Endothelial cell (in vitro differentiated cells): ENCODE data around the gene ANKEF1. TPM values are rescaled to one million over a fixed set of nuclear protein-coding genes. Genes with fewer than 3 reads are reported as not detected.

Experiments used
- DNase-seq: peaks from one replicate; pipeline ENCODE4 v3.0.0; 2021; ENCODE audit warnings: low spot score
- H3K27ac Mint-ChIP-seq: one replicate; pipeline ENCODE4 v1.8.0; 2021; ENCODE audit warnings: mixed read lengths, inconsistent platforms; ENCODE audit not compliant: unreplicated experiment
- H3K27me3 Mint-ChIP-seq: one replicate; pipeline ENCODE4 v1.8.0; 2021; ENCODE audit warnings: mild to moderate bottlenecking, moderate library complexity, mixed read lengths, inconsistent platforms; ENCODE audit not compliant: unreplicated experiment
- H3K36me3 Mint-ChIP-seq: one replicate; pipeline ENCODE4 v1.8.0; 2021; ENCODE audit warnings: mild to moderate bottlenecking, low read depth, mixed read lengths, inconsistent platforms; ENCODE audit not compliant: unreplicated experiment
- H3K4me1 Mint-ChIP-seq: one replicate; pipeline ENCODE4 v1.8.0; 2021; ENCODE audit warnings: mild to moderate bottlenecking, mixed read lengths, inconsistent platforms; ENCODE audit not compliant: unreplicated experiment
- H3K4me3 Mint-ChIP-seq: one replicate; pipeline ENCODE4 v1.8.0; 2021; ENCODE audit warnings: mild to moderate bottlenecking, mixed read lengths, inconsistent platforms; ENCODE audit not compliant: unreplicated experiment
- H3K9me3 Mint-ChIP-seq: one replicate; pipeline ENCODE4 v1.8.0; 2021; ENCODE audit warnings: mixed read lengths, inconsistent platforms; ENCODE audit not compliant: unreplicated experiment
- CTCF ChIP-seq: fragments of 200-600 bp; sonication (generic); IDR thresholded peaks from one replicate; pipeline ENCODE4 v1.5.0; 2021; ENCODE audit warnings: antibody characterized with exemption; ENCODE audit not compliant: unreplicated experiment
- total RNA-seq: library from RNA; stranded (reverse); fragmentation: NEBNext Ultra II Directional; extraction: Animal tissue kit (Norgen Biotek cat#: 25700); gene quantifications from one replicate; pipeline ENCODE4 v1.2.1, GENCODE V29; 2021; ENCODE audit not compliant: unreplicated experiment

Gene ANKEF1
- total RNA-seq, 1 donor from 2014 or later = 1.2 TPM

GRCh38 chr20:10051185-10051584 is 16.4 kb downstream of the ANKEF1 start:
- Mint-ChIP-seq H3K27me3 (peaks cover 2% of the 10 kb centered on the region), H3K27ac (no peak overlapping the region), H3K4me1 (no peaks in the 10 kb centered on the region), H3K9me3 (no peaks in the 10 kb centered on the region), H3K36me3 (no peaks in the 10 kb centered on the region), H3K4me3 (no peak overlapping the region)
- no peak for TF ChIP-seq CTCF
- no peak for DNase-seq

DNA sequence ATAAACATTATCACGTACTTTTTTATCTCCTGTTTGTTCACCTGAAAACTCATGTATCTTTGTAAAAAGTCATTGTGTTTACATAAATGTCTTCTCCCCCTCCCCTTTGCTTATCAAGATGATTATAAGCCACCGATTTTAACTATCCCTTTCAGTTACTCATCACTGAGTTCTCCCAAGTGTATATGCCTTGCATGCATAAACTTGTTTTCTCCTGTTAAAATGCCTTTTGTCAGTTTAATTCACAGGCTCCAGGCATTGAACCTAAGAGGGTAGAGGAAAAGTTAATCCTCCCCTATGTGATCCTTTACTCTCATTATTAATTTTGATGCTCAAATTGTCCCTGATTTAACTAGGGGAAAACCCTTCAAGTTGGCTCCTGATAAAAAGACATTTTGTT is 24.2 kb downstream of the ANKEF1 start:
- TF ChIP-seq CTCF = no peak
- Mint-ChIP-seq H3K27me3 (no peaks in the 10 kb centered on the region), H3K9me3 (no peaks in the 10 kb centered on the region), H3K4me3 (no peak overlapping the region), H3K36me3 (no peaks in the 10 kb centered on the region), H3K4me1 (peaks cover 2% of the 10 kb centered on the region), H3K27ac (no peak overlapping the region)
- no peak for DNase-seq

GRCh38 chr20:10060226-10060625 is 25.4 kb downstream of the ANKEF1 start:
- no peak overlapping the region for H3K4me3 Mint-ChIP-seq
- H3K27me3 Mint-ChIP-seq = no peaks in the 10 kb centered on the region
- no peak for DNase-seq
- peaks cover 2% of the 10 kb centered on the region for H3K4me1 Mint-ChIP-seq
- no peak overlapping the region for H3K27ac Mint-ChIP-seq
- no peaks in the 10 kb centered on the region for H3K9me3 Mint-ChIP-seq
- H3K36me3 Mint-ChIP-seq = no peaks in the 10 kb centered on the region
- TF ChIP-seq CTCF = no peak

DNA sequence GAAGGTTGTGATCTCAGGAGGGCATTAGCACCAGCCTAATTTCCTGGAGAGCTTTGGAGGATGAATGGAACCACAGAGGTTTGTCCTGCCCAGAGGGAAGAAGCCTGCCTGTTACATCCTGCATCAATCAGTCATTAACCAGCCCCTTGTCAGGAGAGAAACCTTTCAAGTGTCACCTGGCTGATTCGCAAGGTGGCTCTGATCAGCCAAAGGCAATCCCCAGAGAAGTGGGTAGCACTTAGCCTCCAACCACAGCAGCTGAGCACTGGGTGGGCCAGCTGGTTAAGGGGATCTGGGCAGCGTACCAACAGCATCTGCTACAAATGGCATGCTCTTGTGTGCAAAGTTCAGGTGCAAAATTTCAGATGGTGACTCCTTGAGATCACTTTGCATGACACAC is 26.9 kb downstream of the ANKEF1 start:
- Mint-ChIP-seq H3K27me3 (no peaks in the 10 kb centered on the region), H3K4me3 (no peak overlapping the region), H3K27ac (no peak overlapping the region), H3K9me3 (no peaks in the 10 kb centered on the region), H3K4me1 (peaks cover 2% of the 10 kb centered on the region), H3K36me3 (no peaks in the 10 kb centered on the region)
- no peak for TF ChIP-seq CTCF
- no peak for DNase-seq

DNA sequence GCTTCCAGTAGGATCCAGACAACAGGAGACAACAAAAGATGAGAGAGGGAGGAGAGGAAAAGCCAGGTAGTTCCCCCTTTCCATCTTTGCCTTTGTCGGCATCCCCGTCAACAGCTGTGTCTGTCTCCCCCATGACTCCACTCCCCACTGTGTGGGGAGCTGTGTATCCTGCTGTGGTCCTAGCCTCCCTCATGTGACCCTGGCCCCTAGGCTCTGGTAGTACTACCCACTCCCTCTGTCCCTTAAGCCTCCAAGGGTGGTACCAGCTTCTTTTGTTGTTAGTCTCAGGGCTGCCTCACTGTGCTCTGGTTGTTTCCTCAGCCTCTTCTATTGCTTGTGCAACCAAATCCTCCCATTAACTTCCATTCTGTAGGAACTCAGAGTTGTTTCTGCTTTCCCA is 28.7 kb downstream of the ANKEF1 start:
- H3K36me3 Mint-ChIP-seq = no peaks in the 10 kb centered on the region
- peaks cover 2% of the 10 kb centered on the region for H3K4me1 Mint-ChIP-seq
- TF ChIP-seq CTCF = no peak
- no peaks in the 10 kb centered on the region for H3K9me3 Mint-ChIP-seq
- H3K27me3 Mint-ChIP-seq = no peaks in the 10 kb centered on the region
- H3K27ac Mint-ChIP-seq = no peak overlapping the region
- no peak for DNase-seq
- H3K4me3 Mint-ChIP-seq = no peak overlapping the region
